HG03442 (cell line): Measurements from ENCODE around the gene ZNF804B.

Experiments used
- ATAC-seq: cut with Tn5 transposase; IDR thresholded peaks from one replicate; pipeline ENCODE4 v1.9.1; 2021; ENCODE audit warnings: mild to moderate bottlenecking, moderate library complexity; ENCODE audit not compliant: unreplicated experiment

ZNF804B gene

DNA sequence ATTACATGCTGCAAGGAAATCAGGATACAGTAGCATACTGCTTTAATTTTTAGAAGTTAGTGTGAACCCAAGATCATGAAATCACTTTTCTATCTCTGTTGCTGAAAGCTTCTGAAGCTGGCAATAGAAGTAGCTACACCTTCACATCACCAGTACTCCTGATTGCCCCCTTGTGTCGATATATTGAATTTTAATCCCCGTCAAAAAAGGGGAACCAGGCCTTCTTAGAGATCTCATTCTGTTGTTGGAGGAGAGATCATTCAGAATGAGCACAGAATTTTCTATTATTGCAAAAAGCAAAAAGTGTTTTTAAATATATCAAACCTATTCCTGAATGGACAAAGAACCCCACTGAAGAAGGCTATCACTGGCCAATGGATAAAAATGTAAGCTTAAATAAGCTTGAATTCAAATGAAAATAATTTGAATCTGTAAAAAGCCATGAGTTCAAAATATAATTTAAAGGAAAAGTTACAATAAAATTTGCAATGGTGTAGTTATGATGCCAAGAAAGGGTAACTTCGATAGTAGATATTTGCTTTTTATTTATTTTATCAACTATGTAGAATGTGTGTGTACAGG, 75.7 kb downstream of the ZNF804B start:
- ATAC-seq, result peak; percentile 95

DNA sequence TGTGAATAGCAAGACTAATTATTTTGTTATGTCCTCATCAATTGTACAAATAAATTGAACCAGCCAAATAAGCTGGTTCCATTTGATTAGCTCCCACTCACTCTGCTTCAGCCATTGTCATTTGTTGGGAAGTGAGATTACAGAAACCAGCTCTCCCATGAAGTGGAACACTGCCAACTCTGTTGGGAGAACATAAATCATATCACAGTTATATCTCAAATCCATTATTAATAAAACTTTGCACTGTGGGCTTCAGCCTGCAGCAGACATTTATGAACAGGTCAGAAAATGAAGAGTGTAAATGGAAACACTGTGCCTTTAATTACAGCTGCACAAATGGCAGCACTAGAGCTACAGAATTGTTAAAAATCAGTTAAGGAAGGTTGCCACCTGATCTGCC, 82.7 kb downstream of the ZNF804B start:
- no peak for ATAC-seq

DNA sequence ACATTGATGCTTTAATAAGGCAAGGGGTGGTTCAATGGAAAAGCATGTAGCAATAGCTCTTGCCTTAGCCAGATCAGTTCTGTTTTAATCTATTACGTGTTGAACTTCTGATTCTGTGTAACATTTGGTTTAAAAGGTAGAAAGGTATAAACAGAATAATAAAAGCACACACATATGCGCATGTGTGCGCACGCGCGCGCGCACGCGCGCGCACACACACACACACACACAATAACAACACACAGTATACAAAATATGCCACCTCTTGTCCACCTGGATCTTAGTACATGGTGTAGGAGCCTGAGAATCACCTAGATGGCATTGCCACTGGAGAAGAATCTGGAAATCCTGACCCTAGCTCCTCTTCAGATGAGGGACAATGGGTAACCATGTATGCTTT, 85.6 kb downstream of the ZNF804B start:
- no peak for ATAC-seq

DNA sequence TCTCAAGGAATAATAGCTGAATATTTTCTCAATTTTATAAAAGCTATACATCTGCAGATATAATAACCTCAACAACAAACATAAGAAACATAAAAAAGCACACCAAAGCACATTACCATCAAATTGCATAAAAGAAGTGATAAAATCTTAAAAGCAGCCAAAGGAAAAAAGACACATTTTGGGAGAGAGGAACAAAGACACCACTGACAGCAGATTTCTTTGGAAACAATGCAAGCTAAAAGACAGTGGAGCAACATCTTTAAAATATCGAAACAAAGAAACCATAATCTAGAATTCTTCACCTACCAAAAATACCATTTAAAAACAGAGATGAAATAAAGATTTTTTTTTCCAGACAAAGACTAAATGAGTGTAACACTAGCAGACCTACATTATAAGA, 91.7 kb downstream of the ZNF804B start:
- ATAC-seq, result no peak

DNA sequence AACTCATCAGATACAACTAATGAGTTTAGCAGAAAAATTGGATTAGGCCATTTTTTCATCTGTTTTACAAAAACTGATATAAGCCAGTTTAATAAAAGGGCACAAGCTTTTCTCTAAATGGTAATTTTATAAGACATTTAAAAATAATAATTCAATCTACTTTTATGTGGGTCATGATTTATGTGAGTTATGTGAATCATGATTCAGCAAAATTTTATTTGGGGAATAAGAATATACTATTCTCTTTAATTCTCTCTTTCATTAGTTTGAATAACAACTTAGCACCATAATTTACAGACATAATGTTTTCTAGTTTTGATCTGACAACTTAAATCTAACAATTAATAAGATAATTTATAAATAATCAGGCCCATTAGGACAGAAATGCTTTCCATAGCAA, 99.8 kb downstream of the ZNF804B start:
- ATAC-seq, result no peak

DNA sequence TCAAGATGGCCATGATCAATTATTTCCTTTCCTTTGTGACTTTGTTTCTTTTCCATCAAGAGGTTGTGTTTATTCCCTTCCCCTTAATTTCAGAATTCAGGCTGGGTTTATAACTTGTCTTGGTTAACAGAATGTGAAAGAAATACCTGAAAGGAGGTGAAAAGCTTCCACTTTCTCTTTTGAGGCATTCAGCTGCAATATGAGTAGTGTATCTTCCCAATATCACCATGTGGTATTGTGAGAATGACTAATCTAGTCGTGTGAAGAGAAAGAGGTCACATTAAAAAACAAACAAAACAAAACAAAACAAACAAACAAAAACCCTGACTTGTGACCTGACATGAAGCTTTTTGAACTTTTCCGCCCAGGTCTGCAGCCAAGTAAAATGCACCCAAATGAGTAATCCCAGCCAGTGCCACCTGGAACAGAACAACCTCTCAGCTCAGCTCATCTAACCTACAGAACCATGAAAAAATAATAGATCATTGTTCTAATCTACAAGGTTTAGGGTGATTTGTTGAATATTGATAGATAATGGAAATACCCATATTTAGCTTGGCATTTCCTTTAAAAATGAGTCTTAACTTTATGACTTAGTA, 106.9 kb downstream of the ZNF804B start:
- no peak for ATAC-seq

DNA sequence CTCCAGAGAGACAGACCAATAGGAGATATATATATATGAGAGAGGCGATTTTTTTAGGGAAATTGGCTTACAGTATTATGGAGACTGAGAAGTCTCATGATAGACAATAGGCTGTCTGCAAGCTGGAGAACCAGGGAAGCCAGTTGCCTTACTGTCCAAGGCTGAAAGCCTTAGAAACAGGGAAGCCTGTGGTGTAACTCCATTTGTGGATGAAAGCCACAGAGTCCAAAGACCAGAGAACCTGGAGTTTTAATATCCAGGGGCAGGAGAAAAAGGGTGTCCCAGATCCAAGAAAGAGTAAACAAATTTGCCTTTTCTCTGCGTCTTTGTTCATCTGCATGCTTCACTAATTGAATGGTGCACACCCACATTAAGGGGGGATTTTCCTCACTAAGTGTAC, 107.7 kb downstream of the ZNF804B start:
- ATAC-seq, result no peak

DNA sequence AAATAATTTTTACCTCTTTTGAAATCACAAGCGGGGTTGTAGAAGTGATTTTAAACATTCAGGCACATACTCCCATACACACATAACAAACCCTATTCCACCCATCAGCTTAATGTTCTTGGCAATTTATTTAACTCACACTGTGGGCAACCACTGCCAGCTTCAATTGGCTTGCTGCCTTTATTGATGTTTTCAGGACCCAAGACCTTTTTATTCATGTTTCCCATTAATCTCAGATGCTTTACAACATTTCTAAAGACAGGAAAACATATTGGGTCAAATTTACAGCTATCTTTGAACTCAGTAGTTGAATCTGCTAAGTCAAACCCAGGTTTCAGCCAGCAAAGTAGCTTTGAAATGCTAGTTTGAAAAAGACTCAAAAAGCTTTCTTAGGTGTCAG, 109.0 kb downstream of the ZNF804B start:
- ATAC-seq, result no peak

DNA sequence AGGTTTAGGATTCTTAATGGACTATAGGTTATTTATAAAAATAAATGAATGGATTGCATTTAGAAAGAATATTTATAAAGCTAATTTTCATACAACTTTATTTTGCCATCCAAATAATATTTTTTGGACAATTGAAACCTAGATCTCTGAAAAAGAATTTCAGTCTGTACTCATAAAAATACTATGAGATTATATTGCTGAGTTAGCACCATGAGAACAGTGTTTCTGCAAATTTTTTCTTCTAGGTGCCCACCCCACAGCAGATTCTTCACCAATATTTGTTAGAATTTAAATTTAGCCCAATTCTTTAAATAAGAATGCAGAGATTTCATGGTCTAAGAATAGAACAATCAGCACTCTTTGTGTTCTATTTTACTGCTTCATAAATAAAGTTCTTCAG, 121.6 kb downstream of the ZNF804B start:
- no peak for ATAC-seq

DNA sequence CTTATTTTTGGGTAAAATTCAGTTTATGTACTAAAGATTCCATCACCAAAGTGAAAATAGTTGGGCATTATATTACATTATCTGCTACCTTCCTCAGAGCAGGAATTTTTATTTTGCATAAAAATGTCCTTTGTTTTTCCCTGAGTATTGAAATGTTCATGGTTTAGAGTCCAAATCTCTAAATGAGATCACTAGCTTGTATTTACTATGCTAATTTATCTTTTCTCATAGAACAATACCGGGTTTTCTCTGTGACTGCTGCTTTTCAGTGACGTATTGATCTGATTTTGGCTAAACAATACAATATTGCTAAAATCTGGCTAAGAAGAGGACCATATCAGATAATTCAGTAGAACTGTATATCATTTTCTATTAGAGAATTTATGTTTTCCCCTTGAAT, 125.6 kb downstream of the ZNF804B start:
- no peak for ATAC-seq

DNA sequence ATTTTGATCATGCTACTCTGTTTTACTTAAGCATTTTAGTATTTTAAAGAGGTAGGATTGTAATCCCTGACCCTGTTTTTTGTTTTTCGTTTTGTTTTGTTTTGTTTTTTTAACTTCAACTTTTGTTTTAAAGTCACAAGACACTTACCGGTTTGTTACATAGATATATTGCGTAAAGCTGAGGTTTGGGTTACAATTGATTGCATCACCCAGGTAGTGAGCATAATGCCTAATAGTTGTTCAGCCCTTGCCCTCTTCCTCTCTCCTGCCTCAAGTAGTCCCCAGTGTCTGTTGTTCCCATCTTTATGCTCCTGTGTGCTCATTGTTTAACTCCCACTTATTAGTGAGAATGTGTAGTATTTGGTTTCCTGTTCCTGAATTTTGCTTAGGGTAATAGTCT, 129.2 kb downstream of the ZNF804B start:
- ATAC-seq, result no peak

DNA sequence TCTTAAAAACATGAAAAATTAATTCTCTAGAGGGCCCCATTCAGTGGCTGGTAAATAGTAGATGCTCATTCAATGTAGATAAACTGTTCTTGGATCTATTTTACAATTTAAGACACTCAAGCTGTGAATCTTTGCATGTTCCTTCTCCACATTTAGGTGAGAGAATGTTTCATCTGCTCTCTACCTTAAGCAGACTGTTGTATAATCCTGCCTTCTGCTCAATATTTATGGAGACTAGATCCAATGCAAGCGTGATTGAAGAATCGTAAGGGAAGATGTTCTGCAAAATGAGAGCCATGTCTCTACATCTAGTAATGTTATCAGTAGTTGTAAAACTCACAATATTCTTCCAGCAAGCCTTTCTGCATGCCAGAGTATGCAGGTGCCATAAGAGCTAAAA, 151.0 kb downstream of the ZNF804B start:
- ATAC-seq, result no peak

DNA sequence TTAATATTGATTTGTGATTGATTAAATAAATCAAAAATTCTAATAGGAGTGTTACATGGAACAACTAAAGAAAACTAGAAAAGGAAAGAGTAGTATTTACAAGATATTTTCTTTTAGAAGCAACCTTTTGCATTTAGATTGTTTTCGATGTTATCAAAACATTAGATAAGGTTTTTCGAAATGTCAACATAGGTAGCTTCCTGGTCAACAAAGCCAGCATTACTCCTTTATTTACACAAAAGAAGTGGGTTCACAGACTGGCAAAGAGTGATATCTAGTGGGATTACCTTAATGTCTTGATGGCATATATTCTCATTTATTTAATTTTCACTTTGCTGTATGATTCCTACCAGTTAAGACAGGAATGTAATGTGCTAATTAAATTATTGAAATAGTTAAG, 153.4 kb downstream of the ZNF804B start:
- ATAC-seq, result no peak

DNA sequence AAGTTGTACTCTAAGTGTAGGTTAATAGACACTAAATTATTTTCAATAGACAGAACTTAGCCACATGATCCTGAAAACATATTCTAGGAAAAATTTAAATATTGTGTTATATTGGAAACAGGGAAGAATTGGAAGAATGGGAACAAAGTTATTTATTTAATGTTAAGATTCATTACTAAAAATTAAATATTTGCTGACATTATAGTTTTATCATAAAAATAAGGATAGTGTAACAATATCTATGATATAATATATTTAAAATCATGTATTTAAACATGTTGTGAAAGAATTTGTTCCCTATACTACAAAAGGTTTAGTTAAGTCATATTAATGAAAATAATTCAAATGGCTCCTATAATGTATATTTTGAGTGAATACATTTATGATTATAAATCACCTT, 156.1 kb downstream of the ZNF804B start:
- ATAC-seq, result no peak

DNA sequence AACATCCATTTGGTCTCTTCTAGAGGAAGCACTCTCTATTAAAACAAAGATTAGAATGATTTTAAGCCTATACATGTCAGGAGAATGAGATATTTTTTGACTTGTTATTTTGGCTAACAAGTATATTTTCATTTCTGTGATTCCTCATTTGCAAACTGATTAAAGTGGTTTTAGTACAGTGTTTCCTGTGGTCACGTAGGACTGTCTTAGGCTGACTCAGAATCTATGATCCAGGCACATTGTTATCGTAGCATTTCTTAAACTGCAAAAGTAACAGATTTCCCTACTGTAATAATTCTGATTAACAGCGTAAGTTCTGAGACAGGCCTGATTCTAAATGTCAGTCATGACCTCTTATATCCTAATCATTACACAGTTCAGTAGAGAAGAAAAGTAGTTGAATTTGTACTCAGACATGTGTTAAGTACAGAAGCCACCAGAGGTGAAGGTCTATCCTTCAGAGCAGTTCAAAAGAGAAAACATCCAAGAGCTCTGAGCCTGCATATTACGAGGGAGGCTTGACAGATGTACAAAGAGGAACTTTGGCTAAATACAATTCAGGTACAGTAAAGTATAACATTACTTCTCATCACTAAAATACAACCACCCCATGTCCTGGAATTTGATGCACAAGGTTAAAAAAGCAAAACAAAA, 160.1 kb downstream of the ZNF804B start:
- no peak for ATAC-seq

DNA sequence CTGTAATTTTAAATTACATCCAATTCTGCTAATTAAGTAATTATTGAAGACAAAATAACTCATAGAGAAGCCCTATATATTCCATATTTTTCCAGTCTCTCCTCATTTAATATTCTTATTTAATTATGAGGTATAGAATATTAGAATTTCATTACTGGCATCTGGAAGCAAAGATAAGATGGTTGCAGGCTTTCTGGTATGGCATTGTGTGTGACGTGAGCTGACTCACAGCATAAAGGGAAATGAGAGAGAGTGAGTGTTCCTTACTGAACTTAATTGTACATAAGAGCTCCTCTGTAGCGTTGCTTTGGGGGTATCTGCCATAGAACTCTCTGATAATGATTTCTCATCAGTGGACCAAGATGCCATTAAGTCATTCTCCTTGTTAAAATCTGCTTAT, 163.4 kb downstream of the ZNF804B start:
- no peak for ATAC-seq

DNA sequence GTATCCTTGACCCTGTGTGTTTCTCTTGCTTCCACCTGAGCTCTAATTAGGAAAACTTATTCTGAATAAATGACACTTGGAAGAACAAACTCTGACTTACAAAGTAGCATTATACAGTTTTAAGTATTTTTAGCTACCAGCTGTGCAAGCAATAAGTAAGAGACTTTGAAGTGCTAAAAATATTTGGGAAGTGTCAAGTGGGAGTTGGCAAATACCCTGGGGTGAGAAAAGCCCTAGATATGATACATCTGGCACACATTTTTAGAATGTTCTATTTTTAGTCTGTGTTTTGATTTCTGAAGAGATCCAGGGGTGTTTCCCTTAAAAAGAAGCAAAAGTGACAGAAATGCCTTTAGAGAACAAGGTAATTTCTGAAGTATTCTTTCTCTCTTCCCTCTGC, 168.8 kb downstream of the ZNF804B start:
- no peak for ATAC-seq

DNA sequence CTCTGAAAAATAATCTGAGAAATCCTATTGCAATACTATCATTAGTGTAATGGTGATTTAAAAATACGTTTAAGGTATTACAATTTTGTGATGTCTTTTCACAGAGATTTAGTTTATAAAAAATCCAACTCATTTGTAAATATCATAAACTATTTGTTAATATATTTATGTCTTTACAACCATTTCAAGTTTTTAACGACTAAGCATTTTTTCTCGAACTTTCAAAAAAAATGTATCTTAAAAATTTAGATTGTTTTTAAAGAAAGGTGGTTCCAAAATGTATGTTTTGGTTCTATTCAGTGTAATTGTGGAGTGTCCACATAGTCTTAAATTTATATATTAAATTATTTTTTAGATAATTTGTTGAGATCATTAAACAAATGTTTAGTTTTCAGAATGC, 170.2 kb downstream of the ZNF804B start:
- ATAC-seq, result no peak

DNA sequence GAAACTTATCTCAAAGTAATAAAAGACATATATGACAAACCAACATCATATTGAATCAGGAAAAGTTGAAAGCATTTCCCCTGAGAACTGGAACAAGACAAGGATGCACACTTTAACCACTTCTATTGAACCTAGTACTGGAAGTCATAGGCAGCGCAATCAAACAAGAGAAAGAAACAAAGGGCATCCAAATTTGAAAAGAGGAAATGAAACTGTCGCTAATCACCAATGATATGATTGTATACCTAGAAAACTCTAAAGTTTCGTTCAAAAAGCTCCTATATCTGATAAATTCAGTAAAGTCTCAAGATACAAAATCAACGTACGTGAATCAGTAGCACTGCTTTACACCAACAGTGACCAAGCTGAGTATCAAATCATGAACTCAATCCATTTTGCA, 173.8 kb downstream of the ZNF804B start:
- ATAC-seq, result no peak

DNA sequence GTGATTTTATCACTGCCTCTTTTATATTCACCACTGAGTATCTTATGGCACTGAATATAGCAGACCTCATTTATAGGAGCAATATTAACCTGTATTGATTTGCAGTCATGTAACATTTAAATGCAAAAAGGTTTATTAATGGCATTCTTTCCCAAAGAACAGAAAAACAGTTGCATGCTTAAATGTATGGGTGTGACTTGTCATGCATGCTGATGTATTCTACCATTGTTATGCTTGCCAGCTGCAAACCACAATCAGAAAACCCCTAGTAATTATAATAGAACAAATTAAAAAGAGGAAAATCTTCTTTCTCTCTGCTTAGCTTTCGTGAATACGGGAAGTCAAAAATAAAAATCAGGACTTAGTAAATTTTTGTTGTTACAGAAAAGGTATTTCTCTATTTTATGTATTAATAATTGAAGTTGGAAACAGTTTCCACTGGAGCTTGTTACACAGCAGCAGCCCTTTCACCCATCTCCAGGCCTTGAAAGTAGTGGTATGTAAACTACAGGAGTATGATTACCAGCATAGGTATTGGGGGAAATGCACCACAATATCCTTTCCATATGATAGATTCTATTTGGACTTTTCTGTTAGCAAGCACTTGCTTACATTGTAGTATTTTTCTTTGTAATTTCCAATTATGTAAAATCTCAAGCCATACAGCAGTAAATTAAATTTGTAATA, 183.5 kb downstream of the ZNF804B start:
- ATAC-seq, result no peak

DNA sequence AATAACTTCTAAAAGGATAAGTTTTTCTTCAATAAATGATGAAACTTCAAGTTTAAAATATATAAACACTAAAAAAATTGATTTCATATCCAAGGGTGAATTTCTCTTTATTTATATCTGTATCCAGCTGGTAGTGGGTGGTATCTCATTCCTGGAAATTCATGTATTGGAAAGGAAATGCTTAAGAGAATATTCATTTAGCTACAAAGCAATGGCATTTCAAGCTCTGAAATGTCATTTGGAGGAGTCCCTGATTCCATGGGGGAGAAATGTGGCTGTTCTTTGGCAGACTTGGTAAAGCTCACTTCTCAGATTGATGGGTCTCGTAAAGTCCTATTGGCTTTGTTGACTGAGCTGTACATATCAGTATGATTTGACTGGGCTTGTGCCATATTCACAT, 192.3 kb downstream of the ZNF804B start:
- no peak for ATAC-seq

DNA sequence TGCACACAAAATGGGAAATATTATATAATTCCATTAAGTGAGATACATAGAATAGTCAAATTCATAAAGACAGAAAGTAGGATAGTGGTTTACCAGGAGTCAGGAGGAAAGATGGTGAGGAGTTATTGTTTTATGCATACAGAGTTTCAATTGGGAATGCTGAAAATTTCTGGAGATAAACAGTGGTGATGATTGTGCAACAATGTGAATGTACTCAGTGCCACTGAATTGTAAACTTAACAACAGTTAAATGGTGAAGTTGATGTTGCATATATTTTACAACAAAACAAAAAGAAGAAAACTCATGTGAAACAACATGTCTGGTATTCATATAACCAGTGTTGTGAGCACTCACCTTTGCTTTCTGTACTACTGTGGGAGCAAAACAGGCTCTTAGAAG, 204.9 kb downstream of the ZNF804B start:
- ATAC-seq, result no peak
